ENCODE results near the gene BZW2. TPM values are rescaled to one million over a fixed set of nuclear protein-coding genes. Genes with fewer than 3 reads are reported as not detected.

Gene BZW2
- total RNA-seq, 1 donor: 42.3 TPM

DNA sequence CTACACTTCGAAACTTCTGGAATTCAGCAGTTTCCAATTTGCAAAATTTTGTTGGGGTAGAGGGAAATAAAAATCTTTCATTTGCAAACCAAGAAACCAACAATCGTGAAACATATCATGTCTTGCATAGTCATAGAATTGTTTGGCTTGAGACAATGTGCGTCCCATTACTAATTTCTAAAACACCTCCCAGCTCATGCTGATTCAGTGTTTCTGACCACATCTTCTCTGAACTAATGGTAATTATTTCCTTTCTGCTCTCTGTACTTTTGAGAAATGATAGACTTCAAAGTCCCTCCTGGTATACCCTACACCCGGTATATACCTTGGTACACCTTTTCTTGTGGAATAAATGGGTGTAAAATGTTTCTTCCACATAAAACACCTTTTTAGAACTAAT, 65.7 kb downstream of the BZW2 start:
- no peak for DNase-seq (ENCODE audit: low read depth in 2 of 3, low spot score in 2 of 3)

DNA sequence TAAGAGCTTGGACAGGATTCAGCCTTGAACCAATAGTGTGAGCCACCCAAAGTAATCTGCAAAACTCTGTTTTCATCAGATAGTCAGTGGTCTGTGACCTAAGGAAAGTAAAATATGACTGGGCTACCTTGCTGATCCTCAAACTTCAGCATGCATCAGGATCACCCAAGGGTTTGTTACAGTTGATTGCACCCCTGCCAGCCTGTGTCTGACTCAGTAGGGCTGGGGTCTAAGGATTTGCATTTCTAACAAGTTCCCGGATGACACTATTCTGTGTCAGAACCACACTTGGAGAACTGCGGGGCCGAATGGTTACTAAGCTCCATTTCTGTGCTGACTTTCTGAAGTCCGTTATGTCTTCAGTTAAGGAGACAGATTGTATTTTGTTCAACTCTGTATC, 66.9 kb downstream of the BZW2 start:
- DNase-seq (ENCODE audit: low read depth in 2 of 3, low spot score in 2 of 3): no peak

DNA sequence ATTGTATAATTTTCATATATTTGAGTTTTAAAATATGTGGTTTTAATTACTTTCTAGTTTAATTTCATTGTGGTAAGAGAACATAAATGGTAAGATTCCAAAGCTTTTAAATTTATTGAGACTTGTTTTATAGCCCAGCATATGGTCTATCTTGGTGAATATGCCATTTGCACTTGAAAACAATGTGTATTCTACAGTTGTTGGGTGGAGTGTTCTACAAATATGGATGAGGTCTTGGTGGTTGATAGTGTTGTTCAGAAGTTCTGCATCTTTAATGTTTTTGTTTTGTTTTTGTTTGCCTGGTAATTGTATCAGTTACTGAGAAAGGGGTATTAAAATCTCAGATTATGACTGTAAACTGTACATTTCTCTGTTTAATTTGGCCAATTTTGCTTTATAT, 69.9 kb downstream of the BZW2 start:
- DNase-seq (ENCODE audit: low read depth in 2 of 3, low spot score in 2 of 3): no peak

DNA sequence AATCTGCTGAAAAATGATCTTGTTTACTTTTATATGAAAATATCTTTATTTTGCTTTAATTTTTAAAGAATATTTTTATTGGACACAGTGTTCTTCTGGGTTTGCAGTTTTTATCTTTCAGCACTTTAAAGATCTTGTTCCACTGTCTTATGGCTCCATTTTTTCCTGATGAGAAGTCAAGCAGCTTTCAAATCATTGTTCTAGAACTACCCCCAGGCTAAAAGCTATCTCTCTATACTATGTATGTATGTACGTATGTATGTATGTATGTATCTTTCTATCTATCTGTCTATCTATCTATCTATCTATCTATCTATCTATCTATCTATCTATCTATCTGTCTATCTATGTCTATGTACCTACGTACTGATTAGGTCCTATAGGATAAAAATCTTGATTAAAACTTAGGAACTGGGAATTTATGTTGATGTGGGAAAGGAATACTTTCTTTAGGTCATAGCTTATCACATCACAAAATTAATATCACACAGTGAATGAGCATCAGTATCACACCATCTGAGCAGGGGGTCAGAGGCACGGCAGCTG, 72.2 kb downstream of the BZW2 start:
- no peak for DNase-seq (ENCODE audit: low read depth in 2 of 3, low spot score in 2 of 3)

DNA sequence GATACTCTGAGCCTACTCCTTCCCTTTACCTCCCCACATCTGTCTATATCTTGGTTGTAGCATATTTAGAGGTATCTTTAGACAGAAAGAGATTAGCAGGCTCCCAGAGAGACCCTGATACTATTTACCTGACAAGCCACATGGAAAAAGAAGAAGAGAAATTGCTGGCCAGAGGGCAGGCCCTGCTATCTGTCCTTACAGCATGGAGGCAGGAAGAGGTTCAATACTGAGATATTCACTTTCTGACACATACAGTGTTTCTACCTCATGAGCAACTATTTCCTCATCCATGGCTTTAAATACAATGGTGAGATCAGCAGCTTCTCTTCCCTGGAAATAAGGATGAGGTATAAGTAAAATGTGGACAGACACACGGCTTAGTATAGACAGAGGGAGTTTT, 73.7 kb downstream of the BZW2 start:
- no peak for DNase-seq (ENCODE audit: low read depth in 2 of 3, low spot score in 2 of 3)

DNA sequence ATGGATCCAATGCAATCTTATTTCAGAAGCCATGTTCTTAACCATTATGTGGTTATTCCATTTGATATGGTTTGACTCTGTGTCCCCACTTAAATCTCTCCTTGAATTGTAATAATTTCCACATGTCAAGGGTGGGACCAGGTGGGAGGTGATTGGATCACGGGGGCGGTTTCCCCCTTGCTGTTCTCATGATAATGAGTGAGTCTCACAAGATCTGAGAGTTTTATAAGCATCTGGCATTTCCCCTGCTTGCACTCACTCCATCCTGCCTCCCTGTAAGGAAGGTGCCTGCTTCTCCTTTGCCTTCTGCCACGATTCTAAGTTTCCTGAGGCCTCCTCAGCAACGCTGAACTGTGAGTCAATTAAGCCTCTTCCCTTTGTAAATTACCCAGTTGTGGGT, 75.6 kb downstream of the BZW2 start:
- no peak for DNase-seq (ENCODE audit: low read depth in 2 of 3, low spot score in 2 of 3)

DNA sequence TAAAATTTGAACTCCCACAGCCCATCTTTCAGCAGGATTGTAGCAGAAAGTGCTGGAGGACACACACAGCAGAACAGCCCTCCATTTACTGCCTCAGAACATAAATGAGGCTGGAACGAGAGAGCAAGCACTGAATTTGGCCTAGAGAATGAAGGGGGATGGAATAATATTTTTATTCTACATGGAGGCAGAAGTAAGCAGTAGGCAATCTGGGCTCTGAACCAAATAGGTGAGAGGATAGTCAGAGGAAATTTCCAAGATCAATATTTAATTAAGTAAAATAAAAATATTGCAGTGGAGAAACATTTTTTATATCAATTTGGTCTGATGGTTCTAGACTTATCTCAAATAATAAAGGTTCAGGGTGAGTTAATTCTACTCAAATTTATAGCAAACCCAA, 78.4 kb downstream of the BZW2 start:
- no peak for DNase-seq (ENCODE audit: low read depth in 2 of 3, low spot score in 2 of 3)

DNA sequence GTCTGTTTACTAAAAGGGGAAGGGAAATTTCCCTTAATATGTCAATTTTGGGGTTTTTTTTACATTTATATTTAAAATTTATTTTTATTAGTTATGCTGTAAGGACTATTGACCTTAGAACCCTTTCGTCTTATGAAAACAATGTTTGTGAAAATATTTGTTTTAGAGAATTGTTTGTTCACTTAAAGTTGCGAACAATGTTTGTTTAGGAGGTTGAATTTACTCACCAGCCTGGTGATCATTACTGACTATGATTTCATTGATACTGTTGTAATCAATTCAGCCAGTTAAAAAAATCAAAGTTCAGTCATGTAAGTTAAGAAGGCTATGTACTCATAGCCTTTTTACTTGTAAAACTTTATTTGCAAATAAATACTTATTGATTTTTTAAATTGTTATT, 80.2 kb downstream of the BZW2 start:
- DNase-seq (ENCODE audit: low read depth in 2 of 3, low spot score in 2 of 3): no peak

DNA sequence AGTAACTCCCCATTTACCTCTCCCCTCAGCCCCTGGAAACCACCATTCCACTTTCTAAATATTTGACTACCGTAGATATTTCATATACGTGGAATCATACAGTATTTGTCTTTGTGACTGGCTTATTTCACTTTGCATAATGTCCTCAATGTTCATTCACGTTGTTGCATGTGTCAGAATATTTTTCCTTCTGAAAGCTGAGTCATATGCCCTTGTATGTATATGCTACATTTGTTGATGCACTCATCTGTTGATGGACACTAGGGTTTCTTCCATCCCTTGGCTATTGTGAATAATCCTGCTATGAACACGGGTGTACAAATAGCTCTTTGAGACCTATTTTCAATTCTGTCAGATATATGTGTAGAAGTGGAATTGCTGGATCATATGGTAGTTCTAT, 81.8 kb downstream of the BZW2 start:
- DNase-seq (ENCODE audit: low read depth in 2 of 3, low spot score in 2 of 3): no peak

DNA sequence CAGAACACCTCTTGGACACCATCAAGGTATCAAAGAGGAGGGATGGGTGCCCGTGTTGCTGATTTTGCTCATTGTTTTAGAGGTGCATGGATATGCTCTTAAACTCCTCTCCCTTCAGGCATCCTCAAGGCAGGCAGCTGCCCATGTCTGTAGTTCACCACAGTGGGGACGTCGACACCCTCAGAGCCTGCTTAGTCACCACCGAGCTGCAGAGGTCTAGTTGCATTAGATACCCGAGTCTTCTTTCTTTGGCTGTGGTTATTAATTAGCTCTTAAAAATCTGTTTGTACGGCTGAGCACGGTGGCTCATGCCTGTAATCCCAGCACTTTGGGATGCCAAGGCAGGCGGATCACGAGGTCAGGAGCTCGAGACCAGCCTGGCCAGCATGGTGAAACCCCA, 82.8 kb downstream of the BZW2 start:
- DNase-seq (ENCODE audit: low read depth in 2 of 3, low spot score in 2 of 3): no peak

DNA sequence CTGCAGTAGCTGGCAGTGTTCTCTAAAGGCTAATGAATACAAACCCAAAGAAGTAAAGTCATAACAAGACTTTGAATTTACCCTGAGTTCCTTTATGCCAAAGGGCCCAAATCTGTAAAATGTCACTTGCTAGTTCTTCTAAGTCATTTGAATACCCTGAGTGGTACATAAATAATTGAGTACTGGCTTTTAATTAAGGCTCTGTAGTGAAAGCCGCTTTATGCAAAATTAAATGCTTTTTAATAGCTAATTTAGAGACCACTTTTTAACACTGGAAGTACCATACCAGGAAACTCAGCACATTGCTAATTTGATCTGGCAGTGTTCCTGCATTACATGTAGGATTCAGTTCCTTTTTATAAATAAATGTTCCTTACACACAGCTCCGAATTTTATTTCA, 83.6 kb downstream of the BZW2 start:
- no peak for DNase-seq (ENCODE audit: low read depth in 2 of 3, low spot score in 2 of 3)

DNA sequence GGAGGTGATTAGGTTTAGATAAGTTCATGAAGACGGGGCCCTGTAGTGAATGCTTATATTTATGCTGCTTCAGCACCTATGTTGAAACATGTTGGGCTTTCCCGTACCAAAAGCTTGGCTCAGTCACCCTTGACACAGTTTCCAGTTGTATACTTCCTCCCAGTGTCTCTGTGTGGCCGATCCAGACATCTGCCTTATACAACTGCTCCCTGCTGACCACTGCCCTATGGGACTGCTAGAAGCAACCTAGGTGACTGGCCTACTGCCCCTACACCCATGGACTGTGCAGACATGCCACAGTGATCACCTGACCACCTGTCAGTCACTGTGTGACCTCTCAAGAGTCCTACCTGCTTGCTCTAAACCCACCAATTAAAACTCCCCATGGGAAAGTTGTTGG, 85.0 kb downstream of the BZW2 start:
- no peak for DNase-seq (ENCODE audit: low read depth in 2 of 3, low spot score in 2 of 3)

DNA sequence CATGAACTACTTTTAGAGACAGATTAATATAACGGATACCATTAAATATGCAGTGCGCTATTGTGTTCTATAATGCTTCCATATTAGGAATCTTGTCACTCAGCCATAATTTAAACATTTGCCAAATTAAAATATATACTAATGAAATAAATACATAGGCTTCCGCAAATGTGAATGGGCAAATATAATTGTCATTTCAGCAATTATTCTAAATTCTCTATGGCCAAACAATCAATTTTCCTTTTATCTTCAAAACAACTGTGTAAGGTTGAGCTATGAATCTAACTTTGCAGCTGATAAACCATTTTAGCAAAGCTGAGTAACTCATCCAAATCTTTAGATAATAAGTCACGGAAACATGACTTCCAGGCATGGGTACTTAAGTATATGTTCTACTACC, 86.8 kb downstream of the BZW2 start:
- no peak for DNase-seq (ENCODE audit: low read depth in 2 of 3, low spot score in 2 of 3)

DNA sequence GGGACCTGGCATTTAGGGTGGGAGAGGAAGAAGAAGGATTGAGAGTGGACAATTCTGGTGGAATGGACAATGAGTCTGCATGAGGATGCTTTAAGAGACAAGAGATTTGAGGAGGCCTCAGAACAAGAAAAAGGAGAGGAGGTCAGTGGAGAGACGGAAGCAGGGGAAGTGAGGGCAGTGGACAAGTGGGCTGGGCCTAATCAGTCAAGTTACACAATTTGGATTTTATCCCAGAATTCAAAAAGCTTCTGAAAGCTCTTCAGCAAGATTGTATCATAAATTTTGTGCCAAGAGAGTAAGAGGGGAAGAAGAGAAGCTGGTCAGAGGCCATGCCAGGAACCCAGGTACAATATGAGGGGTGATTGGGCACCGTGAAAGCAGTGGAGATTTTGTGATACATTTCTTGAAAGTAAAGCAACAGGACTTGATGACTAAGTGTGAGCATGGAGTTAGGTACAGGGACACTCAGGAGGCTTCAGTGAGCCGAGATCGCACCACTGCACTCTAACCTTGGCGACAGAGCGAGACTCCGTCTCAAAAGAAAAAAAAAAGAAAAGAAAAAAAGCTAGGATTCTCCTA, 88.3 kb downstream of the BZW2 start:
- no peak for DNase-seq (ENCODE audit: low read depth in 2 of 3, low spot score in 2 of 3)

DNA sequence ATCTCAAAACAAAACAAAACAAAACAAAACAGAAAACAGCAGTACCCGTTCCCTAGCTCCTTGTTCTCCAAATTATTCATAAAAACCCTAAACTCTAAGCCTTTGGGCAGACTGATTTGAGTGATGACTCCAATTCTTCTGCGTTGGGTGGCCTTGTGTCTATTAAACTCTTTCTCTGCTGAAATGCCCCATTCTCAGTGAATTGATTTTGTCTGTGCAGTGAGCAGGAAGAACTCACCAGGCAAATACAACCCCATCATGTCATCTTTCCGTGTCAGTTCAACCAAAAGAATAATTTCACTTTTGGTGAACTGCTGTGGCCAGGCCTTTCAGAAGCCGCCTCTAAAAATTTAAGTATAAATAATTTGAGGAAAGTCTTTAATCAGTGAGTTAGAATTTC, 89.0 kb downstream of the BZW2 start:
- no peak for DNase-seq (ENCODE audit: low read depth in 2 of 3, low spot score in 2 of 3)

DNA sequence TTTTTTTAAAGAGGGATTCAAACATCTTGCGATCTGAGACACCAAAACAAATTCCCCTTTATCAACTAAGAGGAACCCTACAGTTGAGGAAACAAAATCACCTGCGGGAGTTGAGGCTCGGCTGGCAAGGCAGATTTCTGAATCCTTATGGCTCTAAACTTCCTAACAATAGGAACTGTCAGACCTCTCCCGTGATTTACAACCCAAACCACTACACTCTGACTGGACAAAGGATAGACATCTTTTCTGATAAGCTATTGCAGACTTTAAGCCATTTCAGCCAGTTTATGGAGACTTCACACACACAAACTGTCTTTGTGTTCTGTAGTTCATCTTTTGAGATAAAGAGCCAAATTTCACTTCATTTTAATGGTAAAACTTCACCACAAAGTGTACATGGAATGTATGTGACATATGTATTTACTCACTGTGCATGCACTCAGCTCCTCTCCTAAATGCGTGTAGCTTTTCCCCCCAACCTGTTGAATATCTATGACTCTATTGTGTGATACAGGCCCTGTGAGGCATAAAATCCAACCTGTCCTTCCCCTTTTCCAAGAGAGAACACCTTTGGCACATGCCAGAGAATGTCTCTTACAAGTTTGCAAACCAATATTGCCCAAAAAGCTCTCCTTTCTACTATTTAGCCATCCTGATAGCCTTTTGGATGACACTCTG, 92.2 kb downstream of the BZW2 start:
- no peak for DNase-seq (ENCODE audit: low read depth in 2 of 3, low spot score in 2 of 3)

DNA sequence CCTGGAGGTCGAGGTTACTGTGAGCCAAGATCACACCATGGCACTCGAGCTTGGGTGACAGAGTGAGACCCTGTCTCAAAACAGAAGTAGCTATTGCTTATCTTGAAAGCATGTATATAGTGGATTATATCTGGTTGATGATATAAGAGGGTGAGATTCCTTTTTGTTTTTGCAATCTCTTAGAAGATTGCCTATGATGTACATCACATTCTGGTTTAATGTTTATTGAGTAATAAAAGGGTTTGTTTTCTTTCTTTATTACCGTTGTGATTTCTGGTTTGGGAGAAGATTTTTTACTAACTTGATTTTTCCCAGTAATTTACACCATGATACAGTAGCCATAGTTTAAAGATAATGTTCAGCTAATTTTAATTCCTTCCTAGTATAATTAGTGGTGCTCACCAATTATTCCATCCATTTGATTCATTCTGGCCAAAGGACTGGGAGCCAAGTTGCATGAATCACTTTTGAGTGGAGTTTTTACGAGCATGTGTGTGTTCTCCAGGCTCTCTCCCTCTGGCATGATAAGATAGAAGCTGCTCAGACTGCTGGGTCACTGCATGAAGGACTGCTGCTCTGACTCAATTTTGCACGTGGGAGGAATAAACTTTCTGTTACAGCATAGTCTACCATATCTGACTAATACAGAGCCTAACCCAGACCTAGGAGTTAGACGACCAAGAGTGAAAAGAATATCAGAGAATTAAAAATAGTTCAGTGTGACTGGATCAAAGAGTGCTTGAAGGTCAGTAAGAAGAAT, 94.1 kb downstream of the BZW2 start:
- DNase-seq (ENCODE audit: low read depth in 2 of 3, low spot score in 2 of 3): no peak

DNA sequence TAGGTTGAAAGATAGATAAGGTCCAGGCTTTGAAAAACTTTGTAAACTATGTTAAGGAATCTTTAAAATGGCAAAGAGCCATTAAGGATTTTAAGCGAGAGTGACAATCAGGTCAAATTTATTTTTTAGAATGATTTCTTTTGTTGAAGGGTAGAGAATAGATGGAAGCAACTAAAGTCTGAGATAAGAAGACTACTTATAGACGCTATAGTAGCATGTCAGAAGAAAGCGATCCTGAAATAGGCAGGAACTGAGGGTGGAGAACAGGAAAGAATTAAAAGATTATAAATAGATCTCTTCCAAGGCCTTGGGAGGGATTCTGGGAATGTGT, 94.6 kb downstream of the BZW2 start:
- no peak for DNase-seq (ENCODE audit: low read depth in 2 of 3, low spot score in 2 of 3)

DNA sequence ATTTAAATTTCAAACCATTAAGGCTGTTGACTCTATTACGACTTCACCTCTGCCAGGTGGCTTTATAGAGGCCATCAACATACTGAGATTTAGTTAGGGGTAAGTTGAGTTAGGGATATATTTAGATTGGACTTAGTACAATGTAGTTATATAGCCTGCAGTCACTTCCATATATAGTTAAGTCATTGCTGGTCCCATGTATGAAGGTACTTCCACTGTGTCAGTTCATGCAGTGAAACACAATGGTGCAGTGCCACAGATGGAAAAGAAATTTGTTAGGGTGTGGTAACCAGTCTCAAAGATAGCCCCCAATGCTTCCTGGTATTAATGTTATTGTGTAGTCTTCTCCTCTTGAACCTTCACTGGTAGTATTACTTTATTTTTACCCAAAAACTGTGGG, 95.0 kb downstream of the BZW2 start:
- no peak for DNase-seq (ENCODE audit: low read depth in 2 of 3, low spot score in 2 of 3)

DNA sequence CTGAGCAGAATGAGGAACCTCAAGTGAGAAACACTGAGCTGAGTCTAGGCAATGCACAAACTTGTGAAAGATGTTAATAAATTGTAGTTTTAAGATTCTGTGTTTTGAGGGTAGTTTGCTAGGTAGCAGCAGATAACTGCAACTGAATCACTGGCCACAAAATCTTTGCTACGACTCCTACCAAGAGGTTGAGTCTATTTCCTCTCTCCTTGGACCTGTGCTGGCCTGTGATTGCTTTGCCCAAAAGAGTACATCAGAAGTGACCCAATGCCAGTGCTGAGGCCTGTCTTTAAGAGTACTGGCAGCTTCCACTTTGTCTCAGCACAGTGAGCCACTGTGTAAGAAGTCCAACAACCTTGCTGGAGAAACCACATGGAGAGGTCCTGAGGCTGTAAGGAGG, 95.7 kb downstream of the BZW2 start:
- no peak for DNase-seq (ENCODE audit: low read depth in 2 of 3, low spot score in 2 of 3)

DNA sequence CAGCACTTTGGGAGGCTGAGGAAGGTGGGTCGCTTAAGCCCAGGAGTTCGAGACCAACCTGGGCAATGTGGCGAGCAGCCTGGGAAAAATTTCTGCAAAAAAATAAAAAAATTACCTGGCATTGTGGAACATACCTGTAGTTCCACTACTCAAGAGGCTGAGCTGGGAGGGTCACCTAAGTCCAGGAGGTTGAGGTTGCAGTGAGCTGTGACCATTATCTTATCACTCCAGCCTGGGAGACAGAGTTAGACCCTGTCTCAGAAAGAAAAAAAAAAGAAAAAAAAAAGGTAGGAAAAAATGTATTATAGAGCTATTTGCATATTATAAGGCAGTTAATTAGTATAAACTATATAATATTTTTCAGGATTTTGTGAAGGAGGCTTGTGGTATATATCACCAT, 96.6 kb downstream of the BZW2 start:
- no peak for DNase-seq (ENCODE audit: low read depth in 2 of 3, low spot score in 2 of 3)

DNA sequence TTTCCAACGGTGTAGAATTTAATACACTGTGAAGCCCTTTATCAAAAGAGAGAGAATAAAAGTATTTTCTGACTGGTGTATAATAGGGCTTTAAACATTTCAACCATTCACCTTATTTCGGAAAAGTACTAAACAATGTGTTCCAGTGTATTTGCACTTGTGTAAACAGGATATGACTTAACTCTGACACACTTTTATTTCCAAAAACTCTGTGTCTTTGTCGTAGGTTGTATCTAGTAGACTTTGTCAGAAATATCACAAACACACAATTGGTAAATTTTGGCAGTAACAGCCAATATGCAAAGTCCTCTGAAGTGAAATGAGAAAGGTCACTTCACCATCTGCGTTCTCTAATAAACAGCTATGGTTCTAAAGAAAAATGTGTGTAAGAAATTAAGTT, 97.3 kb downstream of the BZW2 start:
- DNase-seq (ENCODE audit: low read depth in 2 of 3, low spot score in 2 of 3): no peak
